ENCODE data around the gene POU2F3. TPM values are rescaled to one million over a fixed set of nuclear protein-coding genes. Genes with fewer than 3 reads are reported as not detected.

Gene POU2F3
- total RNA-seq, 1 experiment from 2014 or later: 0.62 TPM

DNA sequence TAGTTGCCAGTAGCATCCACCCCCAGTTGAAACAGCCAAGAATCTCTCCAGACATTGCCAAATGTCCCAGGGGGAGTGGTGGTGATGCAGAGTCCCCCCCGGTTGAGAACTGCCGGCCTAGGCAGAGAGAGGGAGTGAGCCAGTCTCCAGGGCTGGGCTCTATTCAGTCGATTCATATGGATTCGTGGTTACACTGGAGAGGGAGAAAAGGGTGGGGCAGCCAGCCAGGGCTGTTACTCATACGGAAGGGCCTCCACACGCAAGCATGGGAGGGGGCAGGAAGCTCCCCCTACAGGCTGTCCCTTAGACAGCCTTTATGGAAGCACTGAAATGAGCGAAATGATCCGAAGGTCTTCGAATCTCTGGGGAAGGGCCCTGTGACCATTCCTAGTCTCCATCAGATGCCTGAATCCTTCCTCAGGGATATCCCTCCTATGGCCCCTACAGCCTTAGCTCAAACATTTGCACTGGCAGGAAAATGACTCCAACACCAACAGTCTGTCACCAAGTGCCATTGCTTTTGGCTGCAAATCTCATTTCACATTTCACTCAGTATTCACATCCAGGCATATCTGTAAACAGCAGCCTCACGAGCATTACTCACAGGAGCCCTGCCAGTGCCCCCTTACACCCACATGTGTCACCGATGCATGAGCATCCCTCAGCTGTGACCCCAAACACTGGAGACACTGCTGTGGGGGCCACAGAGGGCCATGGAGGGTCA, 66.7 kb downstream of the POU2F3 start:
- Histone ChIP-seq H4K20me1 (ENCODE audit: low read length) (no peaks in the 10 kb centered on the region), H3K36me3 (ENCODE audit: low read depth, low read length) (no peaks in the 10 kb centered on the region), H3K9ac (ENCODE audit: low read length) (peak overlapping the region; percentile 54), H3K4me2 (ENCODE audit: low read length) (peak overlapping the region; percentile 69), H3K79me2 (ENCODE audit: low read length) (no peaks in the 10 kb centered on the region), H2AFZ (ENCODE audit: low read length) (peak overlapping the region; percentile 77), H3K4me3 (ENCODE audit: low read length) (no peak overlapping the region; the same call in 1 of the 2 replicates), H3K9me2 (replicated peaks; ENCODE audit: low read length) (no peaks in the 10 kb centered on the region), H3F3A (ENCODE audit: low read length, unreplicated experiment) (no peaks in the 10 kb centered on the region), H3K27me3 (ENCODE audit: low read length) (no peaks in the 10 kb centered on the region), H3K27ac (ENCODE audit: low read length) (peak overlapping the region; percentile 81), H3K9me3 (ENCODE audit: low read length) (no peaks in the 10 kb centered on the region), H3K4me1 (ENCODE audit: insufficient read depth, low read length) (peaks cover 50% of the 10 kb centered on the region)
- ChIA-PET POLR2A (ENCODE audit: unreplicated experiment) (no interaction called here), CTCF (interaction anchor here (1.0 kb wide), 1 partner anchor 19 kb away, joined by 3 read pairs; the partner anchor contains the start of gene TLCD5)
- intact Hi-C loops (cut with micrococcal nuclease): loop anchor here (2.0 kb wide), 1 partner anchor 24 kb away; no protein-coding TSS in a partner anchor
- BruUV-seq (replicated peaks): no TSS peak
- TF ChIP-seq, protein P1, sequence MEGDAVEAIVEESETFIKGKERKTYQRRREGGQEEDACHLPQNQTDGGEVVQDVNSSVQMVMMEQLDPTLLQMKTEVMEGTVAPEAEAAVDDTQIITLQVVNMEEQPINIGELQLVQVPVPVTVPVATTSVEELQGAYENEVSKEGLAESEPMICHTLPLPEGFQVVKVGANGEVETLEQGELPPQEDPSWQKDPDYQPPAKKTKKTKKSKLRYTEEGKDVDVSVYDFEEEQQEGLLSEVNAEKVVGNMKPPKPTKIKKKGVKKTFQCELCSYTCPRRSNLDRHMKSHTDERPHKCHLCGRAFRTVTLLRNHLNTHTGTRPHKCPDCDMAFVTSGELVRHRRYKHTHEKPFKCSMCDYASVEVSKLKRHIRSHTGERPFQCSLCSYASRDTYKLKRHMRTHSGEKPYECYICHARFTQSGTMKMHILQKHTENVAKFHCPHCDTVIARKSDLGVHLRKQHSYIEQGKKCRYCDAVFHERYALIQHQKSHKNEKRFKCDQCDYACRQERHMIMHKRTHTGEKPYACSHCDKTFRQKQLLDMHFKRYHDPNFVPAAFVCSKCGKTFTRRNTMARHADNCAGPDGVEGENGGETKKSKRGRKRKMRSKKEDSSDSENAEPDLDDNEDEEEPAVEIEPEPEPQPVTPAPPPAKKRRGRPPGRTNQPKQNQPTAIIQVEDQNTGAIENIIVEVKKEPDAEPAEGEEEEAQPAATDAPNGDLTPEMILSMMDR (conservative IDR thresholded peaks at IDR 0.05; ENCODE audit: low read depth, low read length): peak; percentile 88
- TF ChIP-seq EZH2phosphoT487 (IDR thresholded peaks at IDR 0.05; ENCODE audit: borderline replicate concordance, low read length) (no peak), EZH2 (IDR thresholded peaks at IDR 0.05; ENCODE audit: low read length, unreplicated experiment) (no peak)
- ATAC-seq: peak; percentile 83
- peak; percentile 98 for DNase-seq

DNA sequence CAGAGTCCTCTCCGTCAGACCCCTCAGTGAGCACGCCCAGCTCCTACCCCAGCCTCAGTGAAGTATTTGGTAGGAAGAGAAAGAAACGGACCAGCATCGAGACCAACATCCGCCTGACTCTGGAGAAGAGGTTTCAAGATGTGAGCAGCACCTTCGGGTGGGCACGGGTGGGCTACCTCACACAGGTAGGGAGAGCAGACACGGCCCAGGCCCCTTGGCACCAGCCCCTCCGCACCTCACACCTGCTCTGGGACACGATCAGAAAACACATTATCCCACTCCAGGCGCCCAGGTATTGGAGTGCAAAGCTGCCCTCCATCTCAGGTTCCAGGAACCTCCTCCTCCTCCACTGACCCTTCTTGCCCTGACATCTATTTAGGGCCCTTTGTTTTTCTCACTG, 67.5 kb downstream of the POU2F3 start:
- H3K9me2 ChIP-seq (replicated peaks; ENCODE audit: low read length): no peaks in the 10 kb centered on the region
- H3K27me3 ChIP-seq (ENCODE audit: low read length): no peaks in the 10 kb centered on the region
- H3K4me1 ChIP-seq (ENCODE audit: insufficient read depth, low read length): peaks cover 42% of the 10 kb centered on the region
- no peaks in the 10 kb centered on the region for H4K20me1 ChIP-seq (ENCODE audit: low read length)
- H2AFZ ChIP-seq (ENCODE audit: low read length): no peak overlapping the region
- H3F3A ChIP-seq (ENCODE audit: low read length, unreplicated experiment): no peaks in the 10 kb centered on the region
- ChIA-PET CTCF (no interaction called here), POLR2A (ENCODE audit: unreplicated experiment) (no interaction called here)
- ATAC-seq (no peak), DNase-seq (no peak)
- peak overlapping the region; percentile 81 for H3K27ac ChIP-seq (ENCODE audit: low read length)
- intact Hi-C loops (cut with micrococcal nuclease): loop anchor here (2.0 kb wide), 1 partner anchor 23 kb away; no protein-coding TSS in a partner anchor
- peak overlapping the region; percentile 54 for H3K9ac ChIP-seq (ENCODE audit: low read length)
- H3K4me2 ChIP-seq (ENCODE audit: low read length): no peak overlapping the region
- no peaks in the 10 kb centered on the region for H3K79me2 ChIP-seq (ENCODE audit: low read length)
- H3K36me3 ChIP-seq (ENCODE audit: low read depth, low read length): no peaks in the 10 kb centered on the region
- TF ChIP-seq EZH2 (IDR thresholded peaks at IDR 0.05; ENCODE audit: low read length, unreplicated experiment) (no peak), EZH2phosphoT487 (IDR thresholded peaks at IDR 0.05; ENCODE audit: borderline replicate concordance, low read length) (no peak)
- TF ChIP-seq, protein P1 (conservative IDR thresholded peaks at IDR 0.05; ENCODE audit: low read depth, low read length): no peak
- no peaks in the 10 kb centered on the region for H3K9me3 ChIP-seq (ENCODE audit: low read length)
- no TSS peak for BruUV-seq (replicated peaks)
- H3K4me3 ChIP-seq (ENCODE audit: low read length): no peak overlapping the region

DNA sequence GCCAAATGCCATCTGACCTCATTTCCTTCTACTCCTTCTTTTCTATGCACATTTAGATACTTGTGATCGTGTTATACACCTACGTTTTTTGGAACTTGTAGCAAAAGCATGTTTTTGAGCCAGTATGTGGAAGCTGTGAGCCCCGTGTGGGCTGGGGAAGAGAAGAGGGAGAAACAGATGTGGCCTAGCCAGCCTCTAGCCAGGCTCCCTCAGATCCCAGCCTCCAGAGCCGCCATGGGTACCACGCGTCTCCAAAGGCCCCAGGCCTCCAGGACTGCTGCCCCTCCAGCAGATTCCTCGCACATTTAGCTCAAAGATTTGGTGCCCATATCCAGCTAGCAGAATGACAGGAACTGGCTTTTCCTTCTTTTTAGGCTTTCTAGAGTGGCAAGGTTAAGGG, 68.1 kb downstream of the POU2F3 start:
- no peak for ATAC-seq
- Histone ChIP-seq H3K9me2 (replicated peaks; ENCODE audit: low read length) (no peaks in the 10 kb centered on the region), H4K20me1 (ENCODE audit: low read length) (no peaks in the 10 kb centered on the region), H3K79me2 (ENCODE audit: low read length) (no peaks in the 10 kb centered on the region), H3K27me3 (ENCODE audit: low read length) (no peaks in the 10 kb centered on the region), H3K9ac (ENCODE audit: low read length) (no peak overlapping the region), H3K27ac (ENCODE audit: low read length) (no peak overlapping the region), H3K4me2 (ENCODE audit: low read length) (no peak overlapping the region), H3K9me3 (ENCODE audit: low read length) (no peaks in the 10 kb centered on the region), H2AFZ (ENCODE audit: low read length) (no peak overlapping the region), H3F3A (ENCODE audit: low read length, unreplicated experiment) (no peaks in the 10 kb centered on the region), H3K4me1 (ENCODE audit: insufficient read depth, low read length) (peaks cover 37% of the 10 kb centered on the region), H3K36me3 (ENCODE audit: low read depth, low read length) (no peaks in the 10 kb centered on the region), H3K4me3 (ENCODE audit: low read length) (no peak overlapping the region)
- intact Hi-C loops (cut with micrococcal nuclease): no loop called here
- DNase-seq: no peak
- BruUV-seq (replicated peaks): no TSS peak
- ChIA-PET POLR2A (ENCODE audit: unreplicated experiment) (no interaction called here), CTCF (no interaction called here)
- TF ChIP-seq, protein P1 (conservative IDR thresholded peaks at IDR 0.05; ENCODE audit: low read depth, low read length): no peak
- no peak for TF ChIP-seq EZH2 (IDR thresholded peaks at IDR 0.05; ENCODE audit: low read length, unreplicated experiment)
- TF ChIP-seq EZH2phosphoT487 (IDR thresholded peaks at IDR 0.05; ENCODE audit: borderline replicate concordance, low read length): no peak
